Stimulated activated CD4-positive, alpha-beta T cell treated with anti-CD3 and anti-CD28 coated beads, Interleukin-12 subunit alpha, Interleukin-12 subunit beta, amount 100 ng/mL, for 4 hours (primary cell): ENCODE measurements around the gene TMEM240.
"Not testable (repeated sequence)": the region's sequence is repeated elsewhere in the genome, so short reads cannot be mapped to it uniquely, and the experiment has no call there.

Experiments
- DNase-seq: peaks from one replicate; pipeline ENCODE4 v3.0.0-alpha.2; 2020

The TMEM240 gene

GRCh38 chr1:1490633-1491230 is 49.7 kb downstream of the TMEM240 start:
- no peak for DNase-seq

GRCh38 chr1:1489861-1490260 is 50.6 kb downstream of the TMEM240 start:
- DNase-seq: no peak

GRCh38 chr1:1489231-1489630 is 51.2 kb downstream of the TMEM240 start:
- no peak for DNase-seq

GRCh38 chr1:1487701-1488100 is 52.7 kb downstream of the TMEM240 start:
- no peak for DNase-seq

- not testable (repeated sequence) for DNase-seq
Observed at GRCh38 chr1:1485755-1486317, 54.6 kb downstream of the TMEM240 start.

- not testable (repeated sequence) for DNase-seq
Observed at GRCh38 chr1:1484976-1485750, 55.3 kb downstream of the TMEM240 start.
